Measurements from ENCODE around the gene DFFB.

Gene DFFB

GRCh38 chr1:3865606-3866160 is 8.4 kb downstream of the DFFB start:
- POLR2A ChIA-PET = no interaction called here
- DNase-seq (ENCODE audit: extremely low spot score) = no peak
- no peak for TF ChIP-seq SUZ12 (IDR thresholded peaks at IDR 0.05)
- TF ChIP-seq BHLHE40 (IDR thresholded peaks at IDR 0.05; ENCODE audit: borderline replicate concordance) = no peak
- no peak for TF ChIP-seq ARNT (IDR thresholded peaks at IDR 0.05)
- TF ChIP-seq L3MBTL2 (conservative IDR thresholded peaks at IDR 0.05) = no peak
- no peak for TF ChIP-seq ZNF384 (IDR thresholded peaks at IDR 0.05)
- TF ChIP-seq PKNOX1 (IDR thresholded peaks at IDR 0.05) = no peak
- TF ChIP-seq NFRKB (IDR thresholded peaks at IDR 0.05) = no peak
- no peak for TF ChIP-seq CTBP1 (IDR thresholded peaks at IDR 0.05; ENCODE audit: borderline replicate concordance)
- no peak for TF ChIP-seq ELF4 (IDR thresholded peaks at IDR 0.05)
- no peak for TF ChIP-seq LEF1 (IDR thresholded peaks at IDR 0.05; ENCODE audit: borderline replicate concordance)
- TF ChIP-seq FOXA1 (IDR thresholded peaks at IDR 0.05) = no peak
- no peak for TF ChIP-seq FOXM1 (IDR thresholded peaks at IDR 0.05; ENCODE audit: borderline replicate concordance)
- CTCF ChIA-PET = no interaction called here

- DNase-seq (ENCODE audit: extremely low spot score) = no peak
- CTCF ChIA-PET = no interaction called here
- TF ChIP-seq SP1 (IDR thresholded peaks at IDR 0.05) (no peak), TARDBP (IDR thresholded peaks at IDR 0.05) (no peak), NFRKB (IDR thresholded peaks at IDR 0.05) (no peak), LEF1 (IDR thresholded peaks at IDR 0.05; ENCODE audit: borderline replicate concordance) (no peak), PKNOX1 (IDR thresholded peaks at IDR 0.05) (no peak), ZNF384 (IDR thresholded peaks at IDR 0.05) (no peak), ELF4 (IDR thresholded peaks at IDR 0.05) (no peak), HDGF (IDR thresholded peaks at IDR 0.05; ENCODE audit: borderline replicate concordance) (no peak), SUZ12 (IDR thresholded peaks at IDR 0.05) (no peak), ARNT (IDR thresholded peaks at IDR 0.05) (no peak), CTBP1 (IDR thresholded peaks at IDR 0.05; ENCODE audit: borderline replicate concordance) (no peak), FOXA1 (IDR thresholded peaks at IDR 0.05) (no peak), L3MBTL2 (conservative IDR thresholded peaks at IDR 0.05) (no peak), FOXM1 (IDR thresholded peaks at IDR 0.05; ENCODE audit: borderline replicate concordance) (no peak), FOXK2 (IDR thresholded peaks at IDR 0.05) (no peak), BHLHE40 (IDR thresholded peaks at IDR 0.05; ENCODE audit: borderline replicate concordance) (no peak)
- POLR2A ChIA-PET = no interaction called here
Measured at GRCh38 chr1:3868464-3869006, 11.3 kb downstream of the DFFB start.

- TF ChIP-seq FOXM1 (IDR thresholded peaks at IDR 0.05; ENCODE audit: borderline replicate concordance) (no peak), LEF1 (IDR thresholded peaks at IDR 0.05; ENCODE audit: borderline replicate concordance) (no peak), TARDBP (IDR thresholded peaks at IDR 0.05) (no peak), SP1 (IDR thresholded peaks at IDR 0.05) (no peak), FOXK2 (IDR thresholded peaks at IDR 0.05) (no peak), L3MBTL2 (conservative IDR thresholded peaks at IDR 0.05) (no peak), CTBP1 (IDR thresholded peaks at IDR 0.05; ENCODE audit: borderline replicate concordance) (no peak), HDGF (IDR thresholded peaks at IDR 0.05; ENCODE audit: borderline replicate concordance) (no peak), FOXA1 (IDR thresholded peaks at IDR 0.05) (no peak), ARNT (IDR thresholded peaks at IDR 0.05) (no peak), PKNOX1 (IDR thresholded peaks at IDR 0.05) (no peak), BHLHE40 (IDR thresholded peaks at IDR 0.05; ENCODE audit: borderline replicate concordance) (no peak), SUZ12 (IDR thresholded peaks at IDR 0.05) (no peak), ELF4 (IDR thresholded peaks at IDR 0.05) (no peak), ZNF384 (IDR thresholded peaks at IDR 0.05) (no peak), NFRKB (IDR thresholded peaks at IDR 0.05) (no peak)
- ChIA-PET CTCF (no interaction called here), POLR2A (no interaction called here)
- DNase-seq (ENCODE audit: extremely low spot score) = peak; percentile 21
Measured at GRCh38 chr1:3869751-3870301, 12.6 kb downstream of the DFFB start.

GRCh38 chr1:3871451-3871805 is 14.2 kb downstream of the DFFB start:
- CTCF ChIA-PET = no interaction called here
- POLR2A ChIA-PET = no interaction called here
- DNase-seq (ENCODE audit: extremely low spot score) = no peak
- TF ChIP-seq LEF1 (IDR thresholded peaks at IDR 0.05; ENCODE audit: borderline replicate concordance) (no peak), ELF4 (IDR thresholded peaks at IDR 0.05) (no peak)

- no peak for DNase-seq (ENCODE audit: extremely low spot score)
- ChIA-PET POLR2A (no interaction called here), CTCF (no interaction called here)
- TF ChIP-seq LEF1 (IDR thresholded peaks at IDR 0.05; ENCODE audit: borderline replicate concordance) = no peak
- no peak for TF ChIP-seq SUZ12 (IDR thresholded peaks at IDR 0.05)
- no peak for TF ChIP-seq SP1 (IDR thresholded peaks at IDR 0.05)
- TF ChIP-seq FOXM1 (IDR thresholded peaks at IDR 0.05; ENCODE audit: borderline replicate concordance) = no peak
- no peak for TF ChIP-seq FOXA1 (IDR thresholded peaks at IDR 0.05)
- no peak for TF ChIP-seq BHLHE40 (IDR thresholded peaks at IDR 0.05; ENCODE audit: borderline replicate concordance)
- TF ChIP-seq PKNOX1 (IDR thresholded peaks at IDR 0.05) = no peak
- TF ChIP-seq HDGF (IDR thresholded peaks at IDR 0.05; ENCODE audit: borderline replicate concordance) = no peak
- no peak for TF ChIP-seq CTBP1 (IDR thresholded peaks at IDR 0.05; ENCODE audit: borderline replicate concordance)
- no peak for TF ChIP-seq ZNF384 (IDR thresholded peaks at IDR 0.05)
- no peak for TF ChIP-seq L3MBTL2 (conservative IDR thresholded peaks at IDR 0.05)
Measured at GRCh38 chr1:3872546-3872945, 15.3 kb downstream of the DFFB start.
